Fibroblast of pulmonary artery (primary cell): ENCODE results near the gene SNCA.

Source experiments
- DNase-seq: peaks from one replicate; pipeline ENCODE4 v3.0.0-alpha.2; 2010; ENCODE audit warnings: low read depth
- H3K4me3 ChIP-seq: replicated peaks from 2 replicates; pipeline ENCODE4 v1.5.1; 2011; ENCODE audit warnings: low read depth, mild to moderate bottlenecking, control low read depth, low read length, moderate library complexity
- TF ChIP-seq, protein P1 (sequence below): IDR thresholded peaks from 2 replicates; pipeline ENCODE4 v1.5.1; 2011; ENCODE audit warnings: mild to moderate bottlenecking, control low read depth, low read length, inconsistent platforms; ENCODE audit errors: missing control alignments

SNCA gene

DNA sequence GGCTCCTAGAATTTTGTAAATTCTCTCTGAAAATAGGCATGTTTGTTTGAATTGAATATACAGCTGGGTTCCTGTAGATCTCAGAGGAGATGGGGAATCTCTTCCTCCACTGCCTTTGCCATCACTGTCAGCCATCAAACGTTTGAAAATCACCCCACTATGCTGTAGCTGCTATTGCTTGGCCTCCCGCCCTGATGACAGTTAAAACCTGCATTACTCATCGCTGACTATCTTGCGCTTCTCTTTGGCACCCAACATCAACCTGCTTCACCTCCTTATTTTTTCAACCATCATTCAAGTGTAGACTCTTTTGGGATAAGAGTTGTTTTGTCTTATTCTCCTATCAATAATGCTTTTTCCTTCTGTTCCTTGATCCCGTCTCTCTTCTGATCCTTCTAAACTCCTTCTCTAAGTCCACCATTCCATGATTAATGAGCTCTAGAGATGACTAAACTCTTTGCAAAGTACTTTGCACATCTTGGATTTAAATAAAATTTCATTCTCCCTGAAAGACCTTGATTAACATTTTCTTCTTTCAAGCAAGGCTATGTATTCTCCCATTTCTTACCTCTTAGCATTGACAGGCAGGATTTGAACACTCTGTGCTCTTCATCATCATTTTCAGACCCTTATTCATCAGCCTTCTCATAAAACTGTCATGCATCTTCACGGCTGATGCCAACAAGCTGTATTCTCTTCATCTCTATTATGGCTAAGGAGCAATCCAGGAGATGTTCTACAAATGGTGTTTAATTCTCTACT lies 133.0 kb downstream of the SNCA start:
- no peak for DNase-seq
- H3K4me3 ChIP-seq: no peak overlapping the region
- TF ChIP-seq, protein P1, sequence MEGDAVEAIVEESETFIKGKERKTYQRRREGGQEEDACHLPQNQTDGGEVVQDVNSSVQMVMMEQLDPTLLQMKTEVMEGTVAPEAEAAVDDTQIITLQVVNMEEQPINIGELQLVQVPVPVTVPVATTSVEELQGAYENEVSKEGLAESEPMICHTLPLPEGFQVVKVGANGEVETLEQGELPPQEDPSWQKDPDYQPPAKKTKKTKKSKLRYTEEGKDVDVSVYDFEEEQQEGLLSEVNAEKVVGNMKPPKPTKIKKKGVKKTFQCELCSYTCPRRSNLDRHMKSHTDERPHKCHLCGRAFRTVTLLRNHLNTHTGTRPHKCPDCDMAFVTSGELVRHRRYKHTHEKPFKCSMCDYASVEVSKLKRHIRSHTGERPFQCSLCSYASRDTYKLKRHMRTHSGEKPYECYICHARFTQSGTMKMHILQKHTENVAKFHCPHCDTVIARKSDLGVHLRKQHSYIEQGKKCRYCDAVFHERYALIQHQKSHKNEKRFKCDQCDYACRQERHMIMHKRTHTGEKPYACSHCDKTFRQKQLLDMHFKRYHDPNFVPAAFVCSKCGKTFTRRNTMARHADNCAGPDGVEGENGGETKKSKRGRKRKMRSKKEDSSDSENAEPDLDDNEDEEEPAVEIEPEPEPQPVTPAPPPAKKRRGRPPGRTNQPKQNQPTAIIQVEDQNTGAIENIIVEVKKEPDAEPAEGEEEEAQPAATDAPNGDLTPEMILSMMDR: no peak

DNA sequence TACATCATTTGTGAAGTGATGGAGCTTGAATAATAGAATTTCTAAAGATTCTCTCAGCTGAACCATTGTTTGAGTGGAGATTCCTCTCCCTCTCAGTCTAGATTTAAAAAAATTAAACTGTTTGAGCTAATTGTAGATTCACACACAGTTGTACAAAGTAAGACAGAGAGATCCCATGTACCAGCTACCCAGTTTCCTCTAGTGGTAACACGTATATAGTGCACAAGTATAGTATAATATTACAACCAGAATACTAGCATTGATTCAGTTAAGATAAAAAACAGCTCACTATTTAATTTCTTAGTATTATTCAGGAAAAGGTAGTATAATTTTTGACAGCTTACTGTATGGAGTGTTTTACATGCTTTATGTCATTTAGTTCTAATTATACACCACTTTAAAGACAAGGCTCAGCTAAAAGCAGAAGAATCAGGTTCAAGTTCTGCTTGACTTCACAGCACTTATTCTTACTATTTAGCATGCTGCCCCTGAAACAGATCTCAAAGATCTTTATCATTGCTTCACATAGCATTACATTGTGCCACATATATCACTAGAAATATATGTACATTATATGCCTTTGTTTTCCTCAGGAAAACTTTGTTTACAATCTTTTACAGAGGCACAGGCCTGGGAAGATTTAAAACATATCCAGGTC lies 136.1 kb downstream of the SNCA start:
- DNase-seq: no peak
- H3K4me3 ChIP-seq: no peak overlapping the region
- TF ChIP-seq, protein P1: no peak

DNA sequence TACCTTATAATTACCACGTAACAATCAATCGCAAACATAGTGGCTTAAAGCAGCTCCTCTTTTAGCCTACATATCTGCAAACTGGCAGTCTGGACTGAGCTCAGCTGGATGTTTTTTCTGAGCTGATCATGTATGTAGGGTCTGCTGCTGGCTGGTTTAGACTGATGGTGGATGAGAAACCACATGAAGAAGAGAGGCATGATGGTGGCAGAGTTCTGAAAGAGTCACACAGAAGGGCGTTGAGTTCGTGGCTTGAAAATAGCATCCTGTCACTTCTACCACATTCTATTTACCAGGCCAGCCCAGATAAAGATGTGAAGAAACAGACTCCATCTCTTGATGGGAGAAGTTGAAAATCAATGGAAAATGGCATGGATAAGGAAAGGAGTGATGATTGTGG lies 151.3 kb downstream of the SNCA start:
- TF ChIP-seq, protein P1: no peak
- H3K4me3 ChIP-seq: no peak overlapping the region
- no peak for DNase-seq

DNA sequence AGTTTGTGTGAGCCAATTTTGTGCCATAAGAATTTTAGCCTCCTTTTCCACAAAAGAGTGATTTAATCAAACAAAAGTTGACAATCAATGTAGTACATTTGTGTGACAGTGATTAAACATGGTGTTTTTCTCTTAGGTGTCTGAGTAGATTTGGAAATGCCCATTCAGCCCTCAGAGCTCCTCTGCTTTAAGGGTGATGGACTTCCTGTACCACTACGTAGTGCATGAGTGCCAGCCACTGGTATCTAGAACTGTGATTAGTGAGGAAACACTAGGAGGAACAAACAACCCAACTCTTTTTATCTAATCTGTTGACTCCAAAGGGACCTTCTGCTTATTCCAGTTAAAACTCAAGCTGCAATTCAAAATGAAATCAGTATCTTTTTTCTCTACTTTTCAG lies 151.7 kb downstream of the SNCA start:
- DNase-seq: no peak
- TF ChIP-seq, protein P1: no peak
- no peak overlapping the region for H3K4me3 ChIP-seq

DNA sequence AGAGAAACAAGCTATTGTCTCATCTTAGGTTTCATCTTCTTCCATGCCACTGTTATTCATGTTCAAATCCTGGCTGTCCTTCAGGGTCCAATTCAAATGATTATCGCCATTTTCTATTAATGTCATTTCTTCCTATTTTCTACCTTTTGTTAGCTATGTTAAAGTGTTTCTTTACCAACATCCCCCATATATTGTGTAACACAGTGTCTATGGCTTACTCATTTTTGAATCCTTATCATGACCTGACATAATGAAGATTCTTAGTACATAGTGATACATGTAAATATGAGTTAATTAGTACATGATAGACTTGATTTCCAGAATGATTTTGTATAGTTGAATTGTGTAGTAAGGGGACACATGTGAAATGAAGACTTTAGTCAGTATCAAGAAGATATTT lies 152.4 kb downstream of the SNCA start:
- TF ChIP-seq, protein P1: no peak
- no peak overlapping the region for H3K4me3 ChIP-seq
- no peak for DNase-seq

DNA sequence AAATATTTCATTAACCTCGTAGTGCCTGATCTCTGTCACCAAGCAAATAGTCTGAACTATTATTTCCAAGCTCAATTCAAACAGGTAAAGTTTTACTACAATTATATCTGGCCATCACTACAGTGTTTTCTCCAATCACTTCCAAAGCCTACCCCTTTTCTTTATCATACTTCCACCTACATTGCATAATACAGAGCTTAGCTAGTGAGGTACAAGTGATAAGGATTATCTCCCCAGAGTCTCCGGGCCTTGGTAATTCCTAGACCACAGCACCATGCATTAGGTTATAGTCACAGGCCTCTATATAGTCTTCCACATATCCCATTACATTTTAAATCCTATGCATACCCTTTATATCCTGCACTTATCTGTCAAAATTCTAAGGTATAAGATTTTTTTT lies 154.2 kb downstream of the SNCA start:
- no peak overlapping the region for H3K4me3 ChIP-seq
- TF ChIP-seq, protein P1: no peak
- DNase-seq: no peak
